Loucy (cell line): Measurements from ENCODE around the gene CIROP.

Experiments
- H2AFZ ChIP-seq: fragments of 200-600 bp; sonication (generic); 2 replicates; pipeline ENCODE4 v1.6.0; 2016; ENCODE audit warnings: antibody characterized with exemption, mild to moderate bottlenecking, low read length, moderate library complexity
- H3F3A ChIP-seq: fragments of 200-600 bp; 2 replicates; pipeline ENCODE4 v1.6.0; 2016; ENCODE audit warnings: antibody characterized with exemption, low read depth, mild to moderate bottlenecking
- H3K27me3 ChIP-seq: fragments of 200-600 bp; sonication (generic); 2 replicates; pipeline ENCODE4 v1.6.1; 2014; ENCODE audit warnings: low read length, mild to moderate bottlenecking; ENCODE audit not compliant: insufficient read depth, poor library complexity, severe bottlenecking
- H3K36me3 ChIP-seq: fragments of 200-600 bp; sonication (generic); 2 replicates; pipeline ENCODE4 v1.6.1; 2016; ENCODE audit warnings: low read length; ENCODE audit not compliant: insufficient read depth
- H3K4me1 ChIP-seq: fragments of 200-600 bp; sonication (generic); 2 replicates; pipeline ENCODE4 v1.5.1; 2014; ENCODE audit warnings: low read length, mild to moderate bottlenecking; ENCODE audit not compliant: insufficient read depth, poor library complexity, severe bottlenecking
- H3K4me2 ChIP-seq: fragments of 200-600 bp; sonication (generic); 2 replicates; pipeline ENCODE4 v1.6.0; 2014; ENCODE audit warnings: antibody characterized with exemption, low read length, low read depth, mild to moderate bottlenecking; ENCODE audit not compliant: poor library complexity, severe bottlenecking
- H3K4me3 ChIP-seq: fragments of 200-600 bp; sonication (generic); 2 replicates; pipeline ENCODE4 v1.5.1; 2014; ENCODE audit warnings: low read length, mild to moderate bottlenecking, mixed read lengths; ENCODE audit not compliant: poor library complexity, severe bottlenecking
- H3K79me2 ChIP-seq: fragments of 200-600 bp; sonication (generic); 2 replicates; pipeline ENCODE4 v1.6.1; 2014; ENCODE audit warnings: low read length; ENCODE audit not compliant: insufficient read depth
- H3K9ac ChIP-seq: fragments of 200-600 bp; sonication (generic); 2 replicates; pipeline ENCODE4 v1.6.0; 2014; ENCODE audit warnings: mild to moderate bottlenecking, low read depth, low read length, moderate library complexity; ENCODE audit not compliant: poor library complexity, severe bottlenecking
- H3K9me2 ChIP-seq: fragments of 200-600 bp; sonication (generic); replicated peaks from 2 replicates; pipeline ENCODE4 v1.6.1; 2016; ENCODE audit warnings: low read depth, low read length, mixed read lengths
- H3K9me3 ChIP-seq: fragments of 200-600 bp; sonication (generic); 2 replicates; pipeline ENCODE4 v1.6.1; 2014; ENCODE audit warnings: mild to moderate bottlenecking, antibody characterized with exemption, low read length, low read depth; ENCODE audit not compliant: insufficient read depth
- H4K20me1 ChIP-seq: fragments of 200-600 bp; sonication (generic); 2 replicates; pipeline ENCODE4 v1.6.0; 2014; ENCODE audit warnings: antibody characterized with exemption, low read length, mild to moderate bottlenecking; ENCODE audit not compliant: insufficient read depth, poor library complexity, severe bottlenecking
- CTCF ChIP-seq: fragments of 200-600 bp; sonication (generic); conservative IDR thresholded peaks from 2 replicates; pipeline ENCODE4 v1.5.1; 2014; ENCODE audit warnings: mild to moderate bottlenecking, antibody characterized with exemption, low read length
- EZH2phosphoT487 ChIP-seq: fragments of 200-600 bp; IDR thresholded peaks from 2 replicates; pipeline ENCODE4 v1.6.1; 2018; ENCODE audit warnings: antibody characterized with exemption, mild to moderate bottlenecking, moderate library complexity, borderline replicate concordance

CIROP gene

DNA sequence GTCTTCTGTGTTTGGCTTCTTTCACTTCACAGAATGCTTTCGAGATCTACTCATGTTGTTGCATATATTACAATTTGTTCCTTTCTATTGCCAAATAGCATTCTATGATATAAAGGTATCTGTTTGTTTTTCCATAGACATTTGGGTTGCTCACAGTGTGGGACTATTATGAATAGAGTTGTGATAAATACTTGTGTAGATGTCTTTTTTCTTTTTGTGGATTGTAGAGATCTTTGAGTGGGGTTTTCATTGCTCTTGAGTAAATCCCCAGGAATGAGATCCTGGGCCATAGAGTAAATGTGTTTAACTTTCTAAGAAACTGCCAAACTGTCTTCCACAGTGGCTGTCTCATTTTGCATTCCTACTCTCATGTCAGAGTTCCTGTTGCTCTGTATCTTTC lies 39.1 kb upstream of the CIROP start:
- H3K4me1 ChIP-seq: no peaks in the 10 kb centered on the region
- TF ChIP-seq EZH2phosphoT487 (no peak), CTCF (no peak)
- H3K79me2 ChIP-seq: no peaks in the 10 kb centered on the region

DNA sequence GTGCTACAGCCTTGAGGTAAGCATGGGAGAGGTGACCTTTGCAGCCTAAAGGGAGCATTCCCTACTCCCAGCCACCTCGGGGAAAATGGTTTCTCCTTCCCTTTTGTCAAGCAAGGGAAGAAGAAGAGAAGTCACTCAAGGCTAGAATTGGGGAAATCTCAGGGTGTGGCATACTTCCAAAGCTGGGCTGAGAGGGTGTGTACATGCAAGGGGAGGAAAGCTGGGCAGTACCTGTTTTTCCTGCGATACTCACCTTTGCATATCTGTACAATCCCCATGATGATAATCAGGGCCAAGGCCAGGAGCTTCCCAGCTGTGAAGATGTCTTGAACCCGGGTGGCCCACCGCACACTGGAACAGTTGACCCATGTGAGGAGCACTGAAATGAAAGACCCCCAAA lies 38.0 kb upstream of the CIROP start:
- Histone ChIP-seq H2AFZ (no peak overlapping the region), H3K27me3 (no peaks in the 10 kb centered on the region), H3F3A (no peaks in the 10 kb centered on the region), H3K4me1 (no peaks in the 10 kb centered on the region), H3K9me2 (no peaks in the 10 kb centered on the region), H3K36me3 (no peaks in the 10 kb centered on the region), H3K9ac (no peak overlapping the region), H4K20me1 (no peaks in the 10 kb centered on the region), H3K79me2 (no peaks in the 10 kb centered on the region), H3K4me2 (no peak overlapping the region), H3K9me3 (no peaks in the 10 kb centered on the region), H3K4me3 (no peak overlapping the region)
- no peak for TF ChIP-seq CTCF
- TF ChIP-seq EZH2phosphoT487: no peak

More for the DNA sequence above, 39.1 kb upstream of the CIROP start:
- no peak overlapping the region for H3K4me3 ChIP-seq
- no peak overlapping the region for H3K4me2 ChIP-seq
- H2AFZ ChIP-seq: no peak overlapping the region
- H3K36me3 ChIP-seq: no peaks in the 10 kb centered on the region
- no peaks in the 10 kb centered on the region for H3F3A ChIP-seq
- H3K9ac ChIP-seq: no peak overlapping the region
- H3K27me3 ChIP-seq: no peaks in the 10 kb centered on the region
- H4K20me1 ChIP-seq: no peaks in the 10 kb centered on the region
- no peaks in the 10 kb centered on the region for H3K9me3 ChIP-seq
- no peaks in the 10 kb centered on the region for H3K9me2 ChIP-seq

GRCh38 chr14:23141706-23142444 lies 37.1 kb upstream of the CIROP start:
- Histone ChIP-seq H3K4me3 (no peak overlapping the region), H3K36me3 (no peaks in the 10 kb centered on the region), H4K20me1 (no peaks in the 10 kb centered on the region), H3K4me1 (no peaks in the 10 kb centered on the region), H3K9me3 (no peaks in the 10 kb centered on the region), H3K9me2 (no peaks in the 10 kb centered on the region), H3K4me2 (no peak overlapping the region), H2AFZ (no peak overlapping the region), H3K9ac (no peak overlapping the region), H3F3A (no peaks in the 10 kb centered on the region), H3K27me3 (no peaks in the 10 kb centered on the region), H3K79me2 (no peaks in the 10 kb centered on the region)
- TF ChIP-seq CTCF (no peak), EZH2phosphoT487 (no peak)
